C4-2B (cell line): ENCODE results near the gene IFIT1.

Source experiments
- CTCF ChIP-seq: fragments of 450-650 bp; conservative IDR thresholded peaks from 2 replicates; pipeline ENCODE4 v1.5.1; 2017; ENCODE audit warnings: mild to moderate bottlenecking
- ZFX ChIP-seq: fragments of 450-650 bp; IDR thresholded peaks from 2 replicates; pipeline ENCODE4 v1.6.1; 2017

GRCh38 chr10:89390476-89391225 lies 1.8 kb upstream of the IFIT1 start:
- TF ChIP-seq CTCF (no peak), ZFX (no peak)
